H1 (cell line): ENCODE measurements around the gene B4GALT5. TPM values are rescaled to one million over a fixed set of nuclear protein-coding genes. Genes with fewer than 3 reads are reported as not detected.
A peak's percentile ranks its signal among the peaks of the same experiment; 100 is the strongest.

ENCODE experiments used
- CTCF ChIA-PET: fragments of 300-600 bp; sonication (Branson Sonifier 250); formaldehyde crosslinking; loops from one replicate; lab custom pipeline; 2021; ENCODE audit not compliant: partially characterized antibody; lab: Charles Lee
- POLR2A ChIA-PET: fragments of 300-600 bp; sonication (Branson Sonifier 250); formaldehyde crosslinking; loops from one replicate; lab custom pipeline; 2021; ENCODE audit warnings: inconsistent platforms; ENCODE audit not compliant: partially characterized antibody; lab: Charles Lee
- DNase-seq, 2 experiments: peaks; one replicate each; pipeline versions ENCODE4 v3.0.0 to v3.0.0-alpha.2; 2010 to 2022; ENCODE audit warnings: low spot score in 2 of 2, low read depth in 1 of 2, mixed read lengths in 1 of 2
- FAIRE-seq: peaks from 2 replicates; lab custom pipeline; 2011; peaks lifted over from hg19 to GRCh38; lab: Jason Lieb, UNC
- H2AFZ ChIP-seq: 2 replicates; pipeline ENCODE4 v1.8.1; 2012; ENCODE audit warnings: low read length, inconsistent platforms
- H2AK5ac ChIP-seq: 2 replicates; pipeline ENCODE4 v1.6.1; 2013; ENCODE audit warnings: low read depth, low read length
- H2BK120ac ChIP-seq: replicated peaks from 2 replicates; pipeline ENCODE3; 2013; ENCODE audit warnings: low read depth, low read length, inconsistent platforms
- H2BK12ac ChIP-seq: 2 replicates; pipeline ENCODE4 v1.6.1; 2013; ENCODE audit warnings: low read depth, low read length
- H2BK15ac ChIP-seq: 2 replicates; pipeline ENCODE4 v1.6.1; 2013; ENCODE audit warnings: low read length
- H2BK20ac ChIP-seq: 2 replicates; pipeline ENCODE4 v1.6.1; 2013; ENCODE audit warnings: low read length
- H2BK5ac ChIP-seq: 2 replicates; pipeline ENCODE4 v1.6.1; 2013; ENCODE audit warnings: low read depth, low read length
- H3K14ac ChIP-seq: 2 replicates; pipeline ENCODE4 v1.6.1; 2013; ENCODE audit warnings: inconsistent platforms; ENCODE audit not compliant: insufficient read length
- H3K18ac ChIP-seq: 2 replicates; pipeline ENCODE4 v1.6.1; 2013; ENCODE audit warnings: low read length; ENCODE audit errors: extremely low read depth
- H3K23ac ChIP-seq: 2 replicates; pipeline ENCODE4 v1.6.1; 2013; ENCODE audit warnings: inconsistent platforms; ENCODE audit not compliant: insufficient read length
- H3K23me2 ChIP-seq: 2 replicates; pipeline ENCODE4 v1.6.1; 2013; ENCODE audit warnings: low read depth, low read length
- H3K27ac ChIP-seq: 2 replicates; pipeline ENCODE4 v1.6.1; 2011; ENCODE audit warnings: low read depth, low read length, inconsistent platforms
- H3K27me3 ChIP-seq, 4 experiments: replicated peaks in 1 of 4; 1 replicate in 1 of 4; 2 replicates in 3 of 4; pipeline versions ENCODE4 v1.6.1 to v1.8.1; 2011 to 2013; ENCODE audit warnings: low read length in 3 of 4, mild to moderate bottlenecking in 3 of 4, inconsistent platforms in 2 of 4, mixed read lengths in 2 of 4, moderate library complexity in 1 of 4; ENCODE audit not compliant: control insufficient read depth in 3 of 4, insufficient read depth in 3 of 4; ENCODE audit errors: extremely low read depth in 1 of 4
- H3K36me3 ChIP-seq, 4 experiments: 2 replicates each; pipeline versions ENCODE4 v1.6.1 to v1.8.1; 2011 to 2013; ENCODE audit warnings: mild to moderate bottlenecking in 4 of 4, low read length in 3 of 4, moderate library complexity in 2 of 4, control low read depth in 1 of 4, inconsistent platforms in 1 of 4; ENCODE audit not compliant: insufficient read depth in 4 of 4, control insufficient read depth in 2 of 4
- H3K4ac ChIP-seq: replicated peaks from 2 replicates; pipeline ENCODE3; 2013; ENCODE audit warnings: low read length, low read depth, mixed read lengths, inconsistent platforms; ENCODE audit not compliant: insufficient read length
- H3K4me1 ChIP-seq, 4 experiments: replicated peaks in 1 of 4; 1 replicate in 1 of 4; 2 replicates in 3 of 4; pipeline versions ENCODE4 v1.6.1 to v1.8.1; 2011 to 2013; ENCODE audit warnings: low read length in 3 of 4, inconsistent platforms in 2 of 4, mixed read lengths in 1 of 4; ENCODE audit not compliant: insufficient read depth in 4 of 4, control insufficient read depth in 3 of 4
- H3K4me2 ChIP-seq, 2 experiments: 2 replicates each; pipeline versions ENCODE4 v1.6.1 to v1.8.1; 2011 to 2013; ENCODE audit warnings: low read depth in 2 of 2, low read length in 2 of 2, control low read depth in 1 of 2, inconsistent platforms in 1 of 2, mild to moderate bottlenecking in 1 of 2; ENCODE audit not compliant: insufficient read depth in 1 of 2
- H3K4me3 ChIP-seq, 4 experiments: fragments of 200-600, 300-600 bp in 1 of 4; sonication (generic), shearing (Covaris generic), sonication (Bioruptor Twin) in 1 of 4; 2 replicates each; pipeline versions ENCODE4 v1.5.1 to v1.8.1; 2011 to 2016; ENCODE audit warnings: low read length in 4 of 4, low read depth in 3 of 4, control low read depth in 2 of 4, inconsistent platforms in 2 of 4, mild to moderate bottlenecking in 2 of 4, mixed read lengths in 1 of 4, moderate library complexity in 1 of 4; ENCODE audit not compliant: insufficient read depth in 2 of 4; ENCODE audit errors: extremely low read depth in 1 of 4
- H3K56ac ChIP-seq: replicated peaks from 2 replicates; pipeline ENCODE3; 2013; ENCODE audit warnings: low read depth, mild to moderate bottlenecking, mixed read lengths, low read length, inconsistent platforms; ENCODE audit not compliant: insufficient read length
- H3K79me1 ChIP-seq: 2 replicates; pipeline ENCODE4 v1.6.1; 2013; ENCODE audit warnings: low read depth, low read length, control low read depth
- H3K79me2 ChIP-seq, 2 experiments: 2 replicates each; pipeline versions ENCODE4 v1.6.1 to v1.8.1; 2012 to 2013; ENCODE audit warnings: low read length in 2 of 2, mild to moderate bottlenecking in 2 of 2, inconsistent platforms in 1 of 2; ENCODE audit not compliant: insufficient read depth in 2 of 2, control insufficient read depth in 1 of 2
- H3K9ac ChIP-seq, 4 experiments: replicated peaks in 1 of 4; 1 replicate in 1 of 4; 2 replicates in 3 of 4; pipeline versions ENCODE4 v1.6.1 to v1.8.1; 2011 to 2013; ENCODE audit warnings: low read depth in 3 of 4, low read length in 3 of 4, control low read depth in 2 of 4, mild to moderate bottlenecking in 2 of 4, moderate library complexity in 2 of 4, inconsistent platforms in 1 of 4; ENCODE audit errors: extremely low read depth in 1 of 4
- H3K9me3 ChIP-seq, 2 experiments: 2 replicates each; pipeline versions ENCODE4 v1.6.1 to v1.8.1; 2012 to 2013; ENCODE audit warnings: mild to moderate bottlenecking in 2 of 2, moderate library complexity in 2 of 2, control low read depth in 1 of 2, inconsistent platforms in 1 of 2, low read depth in 1 of 2, low read length in 1 of 2, mixed read lengths in 1 of 2; ENCODE audit not compliant: insufficient read depth in 2 of 2
- H4K20me1 ChIP-seq, 2 experiments: replicated peaks in 1 of 2; 2 replicates each; pipeline versions ENCODE3 to v1.8.1; 2011 to 2013; ENCODE audit warnings: inconsistent platforms in 2 of 2, low read length in 2 of 2, mild to moderate bottlenecking in 1 of 2; ENCODE audit not compliant: insufficient read depth in 2 of 2, control insufficient read depth in 1 of 2
- H4K5ac ChIP-seq: 2 replicates; pipeline ENCODE4 v1.6.1; 2013; ENCODE audit warnings: low read length, low read depth, mixed read lengths, inconsistent platforms; ENCODE audit not compliant: insufficient read length
- H4K8ac ChIP-seq: 2 replicates; pipeline ENCODE4 v1.8.0; 2013; ENCODE audit warnings: mild to moderate bottlenecking, moderate library complexity, low read length, inconsistent platforms; ENCODE audit not compliant: insufficient read depth; ENCODE audit errors: extremely low read depth
- H4K91ac ChIP-seq: replicated peaks from 2 replicates; pipeline ENCODE3; 2013; ENCODE audit warnings: low read length, mixed read lengths, inconsistent platforms; ENCODE audit not compliant: insufficient read length
- BRCA1 ChIP-seq: IDR thresholded peaks from 2 replicates; pipeline ENCODE4 v1.6.1; 2012; ENCODE audit warnings: low read depth, low read length, improper control_type of control experiment
- MAX ChIP-seq: IDR thresholded peaks from 2 replicates; pipeline ENCODE4 v1.6.1; 2012; ENCODE audit warnings: inconsistent platforms
- WGBS, 2 experiments: shearing (Covaris generic) in 1 of 2; methylation state at CpG; one replicate each; pipeline versions ENCODE4 v1.1.6 to v1.1.7; 2013 to 2015; ENCODE audit warnings: low lambda C conversion rate in 2 of 2, mixed read lengths in 2 of 2, inconsistent platforms in 1 of 2, low coverage in 1 of 2, missing lambda C conversion rate in 1 of 2; ENCODE audit not compliant: insufficient replicate concordance in 2 of 2, insufficient coverage in 1 of 2, insufficient read length in 1 of 2; ENCODE audit errors: extremely low coverage in 1 of 2, missing lambda C conversion rate in 1 of 2; 5-methylcytosine and 5-hydroxymethylcytosine counted together
- polyA plus RNA-seq, 7 experiments: library from polyadenylated mRNA; depleted of rRNA in 3 of 7; stranded (reverse) in 5 of 7; unstranded in 2 of 7; fragments of >200 nt in 5 of 7; fragments of 200-250 nt in 2 of 7; gene quantifications; 1 replicate in 5 of 7; 2 replicates in 1 of 7; 4 replicates in 1 of 7; pipeline versions ENCODE4 v1.2.1 to v1.2.3, GENCODE V29; 2011 to 2013; ENCODE audit warnings: missing spikeins in 2 of 7, mixed read lengths in 2 of 7
- total RNA-seq: library from RNA; stranded (reverse); fragmentation: NEBNext Ultra II Directional; extraction: Animal tissue kit (Norgen Biotek cat#: 25700); gene quantifications from 2 replicates; pipeline ENCODE4 v1.2.1, GENCODE V29; 2021

Gene B4GALT5
- total and polyA plus RNA-seq, 2 of the 8 experiments (the other 6 are each of a cell fraction or from before 2014, with no cell fraction given): 46.5 to 75.4 TPM

- Histone ChIP-seq H3K4me1 (peaks cover 3 to 19% (median 16%) of the 10 kb centered on the region in 4 experiments; a peak in 6 of 7 replicates), H3K9me3 (no peaks in the 10 kb centered on the region), H2AK5ac (no peak overlapping the region), H4K5ac (no peak overlapping the region), H3K9ac (no peak overlapping the region), H3K79me2 (peaks cover 50 to 100% of the 10 kb centered on the region in 2 experiments), H3K79me1 (peaks cover 4% of the 10 kb centered on the region; the same call in 1 of the 2 replicates)
- FAIRE-seq: no peak
- peak; percentile 34; the same call in 1 of the 2 replicates for TF ChIP-seq MAX
- no peak for TF ChIP-seq BRCA1
- TF ChIP-seq, all 59 proteins: peak for 1
- Histone ChIP-seq H2BK15ac (no peak overlapping the region), H2BK120ac (no peak overlapping the region), H2AFZ (no peak overlapping the region), H3K23ac (no peak overlapping the region), H4K20me1 (peaks cover 32 to 45% of the 10 kb centered on the region in 2 experiments), H2BK5ac (no peak overlapping the region), H3K4me2 (no peak overlapping the region), H2BK12ac (no peak overlapping the region), H3K27ac (no peak overlapping the region), H3K14ac (no peak overlapping the region), H4K91ac (no peak overlapping the region), H3K56ac (no peak overlapping the region), H3K36me3 (no peaks in the 10 kb centered on the region), H3K4ac (no peak overlapping the region), H3K27me3 (no peaks in the 10 kb centered on the region), H3K18ac (no peak overlapping the region), H2BK20ac (no peak overlapping the region), H4K8ac (no peak overlapping the region), H3K23me2 (no peaks in the 10 kb centered on the region), H3K4me3 (no peak overlapping the region)
- POLR2A ChIA-PET: interaction anchor here (0.9 to 1.7 kb wide), 4 partner anchors 10 to 27 kb away, joined by 3 to 6 read pairs (median 4); partner anchors contain the start of gene B4GALT5
- DNase-seq: no peak
- CTCF ChIA-PET: interaction anchor here (1.0 to 1.3 kb wide), 2 partner anchors 44 to 190 kb away, joined by 3 read pairs; no protein-coding TSS in a partner anchor
- WGBS, 2 experiments: 84% methylated on average over 6 of the region's 6 CpGs; no CpG with 5 or more reads in 1 of the 2 experiments
These were observed 16.6 kb downstream of the B4GALT5 start for GRCh38 chr20:49697071-49697470.
